Islet precursor cell (in vitro differentiated cells): ENCODE measurements around the gene JCAD.
A peak's percentile ranks its signal among the peaks of the same experiment; 100 is the strongest.

Source experiments
- DNase-seq: peaks from one replicate; pipeline ENCODE4 v3.0.0-alpha.2; 2018

The JCAD gene

DNA sequence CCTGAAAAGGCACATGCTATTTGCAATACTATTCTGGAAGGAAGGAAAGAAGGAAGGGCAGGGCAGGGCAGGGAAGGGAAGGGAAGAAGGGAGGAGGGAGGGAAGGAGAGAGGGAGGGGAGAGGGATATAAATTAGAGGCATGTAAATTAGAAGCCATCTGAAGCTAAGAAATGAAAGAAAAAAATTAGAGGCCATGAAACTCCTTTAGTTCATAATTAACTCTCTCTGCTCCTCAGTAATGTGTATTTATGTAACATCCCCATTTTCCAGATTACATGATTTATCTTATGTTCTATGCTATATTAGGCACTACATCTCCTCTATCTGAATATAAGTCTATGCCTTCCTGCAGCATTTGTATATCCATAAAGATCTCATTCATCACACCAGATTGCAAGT lies 12.7 kb upstream of the JCAD start:
- DNase-seq = no peak

GRCh38 chr10:30070001-30070685 lies 10.8 kb upstream of the JCAD start:
- DNase-seq = peak; percentile 85

DNA sequence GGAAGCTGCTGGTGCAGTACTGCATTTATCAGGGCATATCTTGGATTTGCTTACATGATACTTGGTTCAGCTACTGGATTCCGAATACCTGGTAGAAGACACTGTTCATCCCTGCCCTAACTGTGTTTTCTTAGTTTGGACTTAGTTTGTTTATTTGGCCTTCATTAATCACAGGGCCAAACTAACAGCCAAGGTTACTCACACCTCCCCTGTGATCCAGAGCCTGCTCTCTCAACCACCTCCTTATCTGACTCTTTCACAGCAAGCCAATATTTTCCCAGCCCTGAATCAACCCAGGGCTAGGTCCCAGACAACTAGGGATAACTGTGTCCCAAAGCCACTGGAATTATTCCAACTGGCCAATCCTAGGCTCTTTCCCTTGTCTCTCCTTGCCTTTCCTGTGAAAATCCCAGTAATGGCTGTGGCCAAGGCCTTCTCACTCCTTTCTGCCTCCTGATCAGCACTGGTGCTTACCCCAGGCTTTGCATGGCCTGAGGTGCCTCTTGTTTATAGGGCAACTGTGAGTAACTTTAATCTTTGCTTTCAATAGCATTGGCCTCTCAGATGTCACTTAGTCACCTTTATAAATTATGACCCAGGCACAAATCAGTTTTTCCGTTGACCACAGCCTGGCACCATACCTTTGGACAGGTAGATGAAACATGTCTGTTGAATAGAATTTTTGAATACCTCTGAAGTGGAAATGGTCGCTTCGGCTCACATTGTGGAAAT lies 9.3 kb upstream of the JCAD start:
- DNase-seq = no peak

DNA sequence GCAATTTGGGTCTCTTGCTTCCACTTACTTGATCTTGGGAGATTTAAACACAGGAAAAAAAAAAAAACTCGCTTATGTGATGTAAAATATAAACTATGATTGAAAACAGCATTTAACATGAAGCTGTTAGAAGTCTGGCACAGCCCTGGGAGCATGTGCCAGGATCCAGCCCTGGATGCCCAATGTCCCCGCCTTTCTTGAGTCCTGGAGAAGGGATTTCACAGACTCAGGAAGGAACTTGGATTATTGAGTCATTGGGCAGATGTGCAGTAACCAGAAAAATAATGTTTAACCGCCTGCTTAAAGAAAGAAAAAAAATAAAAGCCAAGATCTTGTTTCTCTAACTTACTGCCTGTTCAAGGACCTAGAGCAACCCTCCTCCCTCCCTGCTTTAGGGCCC lies 3.7 kb upstream of the JCAD start:
- DNase-seq = no peak

DNA sequence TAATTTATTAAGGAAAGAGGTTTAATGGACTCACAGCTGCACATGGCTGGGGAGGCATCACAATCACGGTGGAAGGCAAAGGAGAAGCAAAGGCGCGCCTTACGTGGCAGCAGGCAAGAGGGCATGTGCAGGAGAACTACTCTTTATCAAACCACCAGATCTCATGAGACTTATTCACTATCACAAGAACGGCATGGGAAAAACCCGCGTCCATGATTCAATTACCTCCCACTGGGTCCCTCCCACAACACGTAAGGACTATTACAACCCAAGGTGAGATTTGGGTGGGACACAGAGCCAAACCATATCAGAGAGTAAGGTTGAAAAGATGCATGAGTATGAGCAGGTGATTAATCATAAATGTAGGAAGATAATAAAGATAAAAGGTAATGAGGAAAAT lies 3.2 kb upstream of the JCAD start:
- DNase-seq = no peak

- DNase-seq = no peak
Measured at GRCh38 chr10:30062090-30062489, 2.7 kb upstream of the JCAD start.

DNA sequence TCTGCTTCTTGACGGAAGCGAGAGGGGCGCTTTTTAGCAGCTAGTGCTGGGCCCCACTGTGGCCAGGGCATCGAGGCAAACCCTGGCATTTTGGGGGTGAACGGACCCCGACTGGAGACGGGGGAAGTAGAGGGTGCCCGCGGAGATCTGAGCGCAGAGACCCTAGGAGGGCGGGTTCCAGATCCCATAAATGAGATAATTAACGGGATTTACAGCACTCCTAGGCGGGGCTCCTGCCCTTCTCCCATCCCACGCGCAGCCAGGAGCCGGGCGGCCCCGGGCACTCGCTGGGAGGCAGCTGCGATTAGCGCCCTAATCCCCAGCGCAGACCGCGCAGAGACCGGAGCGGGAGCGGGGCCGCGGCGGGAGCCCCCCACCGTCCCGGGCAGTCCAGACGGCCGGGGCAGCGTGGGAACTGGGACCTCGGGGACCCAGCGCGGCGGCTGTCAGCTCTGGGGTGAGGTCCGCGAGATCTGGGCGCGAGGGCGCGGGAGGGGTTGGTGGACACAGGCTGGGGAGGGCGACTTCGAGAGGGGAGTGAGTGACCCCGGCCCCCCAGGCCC lies 735 bp downstream of the JCAD start:
- peak; percentile 54 for DNase-seq

DNA sequence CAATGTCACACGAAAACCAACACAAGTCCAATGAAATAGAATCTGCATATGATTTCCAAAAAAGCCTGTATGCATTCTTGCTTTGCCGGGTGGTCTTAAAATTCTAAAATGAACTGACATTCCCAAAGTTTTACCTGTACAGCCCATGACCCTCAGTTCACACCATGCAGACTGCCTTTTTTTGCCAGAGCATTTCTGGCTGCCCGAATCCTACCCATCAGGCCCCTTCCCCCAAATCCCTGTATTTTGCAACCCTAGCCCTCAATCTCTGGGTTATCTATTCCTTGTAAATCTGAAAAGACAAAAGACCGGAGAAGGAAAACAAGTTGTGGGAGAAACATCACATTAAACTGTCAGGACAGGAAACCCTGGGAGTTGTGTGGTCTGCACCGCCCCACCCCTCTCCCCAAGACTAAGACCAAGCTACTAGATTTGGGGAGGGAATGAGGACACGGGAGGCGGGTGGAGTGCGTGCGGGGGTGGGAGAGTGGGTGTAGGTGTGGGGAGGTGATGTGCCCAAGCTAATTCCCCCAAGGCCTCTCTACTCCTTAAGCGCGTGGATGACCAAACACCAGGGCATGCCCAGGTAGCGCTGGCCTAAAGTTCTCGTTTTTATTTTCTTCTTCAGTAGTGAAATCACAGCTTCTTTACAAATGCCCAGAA lies 1.4 kb downstream of the JCAD start:
- DNase-seq = peak; percentile 59

GRCh38 chr10:30057421-30057841 lies 2.0 kb downstream of the JCAD start:
- peak; percentile 94 for DNase-seq

- DNase-seq = peak; percentile 76
Measured at GRCh38 chr10:30056767-30057355, 2.5 kb downstream of the JCAD start.

DNA sequence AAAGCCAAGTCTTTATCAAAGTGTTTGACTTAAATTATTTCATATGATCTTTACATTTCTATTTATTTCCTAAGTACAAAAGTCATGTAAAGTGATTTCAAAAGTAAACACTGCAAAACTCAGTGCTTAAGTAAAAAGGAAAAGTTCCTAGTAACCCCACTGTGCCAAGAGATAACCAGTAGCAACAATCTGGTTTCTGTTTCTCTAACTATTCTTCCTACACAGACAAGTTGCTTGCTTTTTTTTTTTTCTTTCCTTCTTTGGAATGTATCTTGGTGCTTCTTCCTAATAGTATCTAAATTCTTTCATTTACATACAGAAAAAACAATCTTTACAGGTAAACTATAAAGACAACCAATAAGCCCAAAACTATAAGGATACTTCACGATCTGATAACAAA lies 3.1 kb downstream of the JCAD start:
- DNase-seq = no peak

GRCh38 chr10:30055226-30055662 lies 4.1 kb downstream of the JCAD start:
- DNase-seq = no peak

- DNase-seq = no peak
Measured at GRCh38 chr10:30052062-30052461, 7.3 kb downstream of the JCAD start.

GRCh38 chr10:30051220-30051619 lies 8.2 kb downstream of the JCAD start:
- no peak for DNase-seq

DNA sequence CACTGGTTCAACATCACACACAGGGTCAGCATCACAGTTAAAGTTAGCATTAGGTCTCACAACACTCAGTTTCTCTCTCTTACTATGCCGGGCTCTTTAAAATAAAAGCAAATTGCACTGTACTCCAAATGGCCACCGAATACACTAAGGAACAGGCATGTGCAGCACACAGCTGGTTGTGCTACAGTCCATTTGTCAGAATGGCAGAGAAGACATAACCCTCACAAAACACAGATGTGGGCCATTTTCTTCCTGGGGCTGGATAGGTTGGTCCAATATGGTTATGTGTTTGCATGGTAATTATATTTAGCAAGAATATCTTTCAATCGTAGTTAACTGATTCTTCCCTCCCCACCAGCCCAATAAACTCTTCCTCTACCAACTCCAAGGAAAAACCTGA lies 9.0 kb downstream of the JCAD start:
- no peak for DNase-seq

- no peak for DNase-seq
Measured at GRCh38 chr10:30048768-30049517, 10.4 kb downstream of the JCAD start.

DNA sequence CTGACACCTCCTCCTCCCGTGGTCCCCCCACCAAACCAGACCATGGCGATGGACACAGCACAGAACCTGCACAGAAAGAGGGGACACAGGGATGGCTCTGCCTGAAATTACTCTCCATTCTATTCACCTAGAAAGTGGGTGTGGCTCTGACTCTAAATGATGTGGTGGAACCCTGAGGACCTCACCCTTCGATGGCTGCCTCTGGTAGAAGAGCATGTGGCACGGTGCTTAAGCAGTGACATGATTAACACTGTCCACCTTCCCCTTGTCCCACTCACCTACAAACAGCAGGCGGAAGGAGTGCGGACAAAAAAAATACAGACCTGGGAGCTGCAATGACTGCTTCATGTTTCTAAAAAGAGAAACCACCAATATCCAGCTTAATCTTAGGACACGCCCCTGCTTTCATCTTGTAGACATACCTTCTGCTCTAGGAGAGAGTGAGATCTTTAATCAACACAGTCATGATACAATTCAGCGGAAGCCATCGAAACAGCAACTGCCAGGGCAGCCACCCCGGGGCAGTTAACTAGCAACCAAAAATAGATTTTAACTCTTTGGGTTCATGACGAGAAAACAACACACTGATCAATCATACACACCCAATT lies 11.4 kb downstream of the JCAD start:
- no peak for DNase-seq

- DNase-seq = no peak
Measured at GRCh38 chr10:30047430-30047829, 12.0 kb downstream of the JCAD start.

DNA sequence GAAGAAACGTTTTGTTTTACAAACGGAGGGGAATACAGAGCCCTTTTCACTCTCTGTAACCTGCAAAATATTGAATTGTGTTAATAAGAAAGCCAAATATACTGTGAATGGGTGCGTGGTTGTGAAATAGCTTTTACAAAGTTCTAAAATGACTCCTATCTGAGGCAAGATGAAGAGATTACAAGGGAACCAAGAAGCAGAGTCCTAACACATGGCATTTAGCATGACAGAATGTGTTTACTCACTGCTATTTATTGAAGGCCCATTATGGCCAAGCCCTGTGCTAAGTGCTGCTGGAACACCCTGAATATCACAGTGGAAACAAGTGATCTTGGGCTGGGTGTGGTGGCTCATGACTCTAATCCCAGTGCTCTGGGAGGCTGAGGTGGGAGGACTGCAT lies 12.9 kb downstream of the JCAD start:
- no peak for DNase-seq

- DNase-seq = no peak
Measured at GRCh38 chr10:30045961-30046360, 13.4 kb downstream of the JCAD start.

GRCh38 chr10:30043476-30044270 lies 15.7 kb downstream of the JCAD start:
- no peak for DNase-seq
